Calu3 (cell line): ENCODE results near the gene SHBG. TPM values are rescaled to one million over a fixed set of nuclear protein-coding genes. Genes with fewer than 3 reads are reported as not detected.

Experiments
- BruUV-seq: library from RNA; stranded (reverse); fragments of 400-500 nt; replicated peaks from 2 replicates; lab custom pipeline; 2021; lab: Mats Ljungman, UMichigan
- CTCF ChIA-PET: fragments of 300-600 bp; sonication (Branson Sonifier 250); formaldehyde crosslinking; loops from one replicate; lab custom pipeline; 2022; ENCODE audit warnings: antibody characterized with exemption; lab: Charles Lee
- DNase-seq: peaks from one replicate; pipeline ENCODE4 v3.0.0; 2022
- H3K27ac Mint-ChIP-seq: one replicate; pipeline ENCODE4 v1.8.0; 2022; ENCODE audit warnings: mixed read lengths; ENCODE audit not compliant: unreplicated experiment
- H3K27me3 Mint-ChIP-seq: one replicate; pipeline ENCODE4 v1.8.0; 2022; ENCODE audit warnings: mixed read lengths; ENCODE audit not compliant: unreplicated experiment
- H3K36me3 Mint-ChIP-seq: one replicate; pipeline ENCODE4 v1.8.0; 2022; ENCODE audit warnings: mild to moderate bottlenecking, moderate library complexity, mixed read lengths; ENCODE audit not compliant: insufficient read depth, unreplicated experiment
- H3K4me1 Mint-ChIP-seq: one replicate; pipeline ENCODE4 v1.8.0; 2022; ENCODE audit warnings: mild to moderate bottlenecking, low read depth, mixed read lengths; ENCODE audit not compliant: unreplicated experiment
- H3K4me3 Mint-ChIP-seq: one replicate; pipeline ENCODE4 v1.8.0; 2022; ENCODE audit warnings: mild to moderate bottlenecking, low read depth, moderate library complexity, mixed read lengths; ENCODE audit not compliant: unreplicated experiment
- H3K9me3 Mint-ChIP-seq: one replicate; pipeline ENCODE4 v1.8.0; 2022; ENCODE audit warnings: low read depth, mixed read lengths; ENCODE audit not compliant: unreplicated experiment
- CTCF ChIP-seq: fragments of 200-600 bp; IDR thresholded peaks from one replicate; pipeline ENCODE4 v1.8.0; 2022; ENCODE audit warnings: antibody characterized with exemption; ENCODE audit not compliant: unreplicated experiment
- intact Hi-C: fragments of 100-400 bp; cut with micrococcal nuclease; formaldehyde crosslinking; loops from one replicate; pipeline ENCODE4 v1.10.0; 2022; ENCODE audit not compliant: unreplicated experiment
- total RNA-seq: library from RNA; stranded (reverse); gene quantifications from 2 replicates; pipeline ENCODE4 v1.2.3, GENCODE V29; 2022

Gene SHBG
- total RNA-seq, 1 experiment from 2014 or later, result not detected

DNA sequence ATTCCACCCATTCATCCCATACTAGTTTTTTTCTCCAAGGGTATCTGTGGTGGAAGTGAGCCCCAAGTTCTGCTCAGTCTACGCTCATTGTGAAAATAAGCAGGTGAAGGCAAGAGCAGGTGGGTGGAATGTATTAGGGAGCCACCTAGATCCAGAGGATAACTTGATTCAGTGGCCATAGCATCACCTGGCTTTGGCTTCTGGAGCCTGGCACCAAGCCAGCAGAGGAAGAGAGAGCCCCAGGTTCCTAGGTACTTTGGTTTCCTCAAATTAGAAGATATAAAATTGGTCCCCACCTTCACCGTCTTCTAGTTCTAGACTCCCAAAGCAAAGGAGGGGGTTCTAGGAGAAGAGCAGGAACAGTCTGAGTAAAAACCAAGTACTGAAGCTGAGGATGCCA, 19.3 kb upstream of the SHBG start:
- DNase-seq, result no peak
- Mint-ChIP-seq H3K4me3 (no peak overlapping the region), H3K27me3 (no peaks in the 10 kb centered on the region), H3K9me3 (no peaks in the 10 kb centered on the region), H3K36me3 (peaks cover 32% of the 10 kb centered on the region), H3K27ac (no peak overlapping the region), H3K4me1 (peaks cover 23% of the 10 kb centered on the region)
- TF ChIP-seq CTCF, result no peak
- intact Hi-C loops, result no loop called here
- BruUV-seq, result no TSS peak
- CTCF ChIA-PET, result no interaction called here

DNA sequence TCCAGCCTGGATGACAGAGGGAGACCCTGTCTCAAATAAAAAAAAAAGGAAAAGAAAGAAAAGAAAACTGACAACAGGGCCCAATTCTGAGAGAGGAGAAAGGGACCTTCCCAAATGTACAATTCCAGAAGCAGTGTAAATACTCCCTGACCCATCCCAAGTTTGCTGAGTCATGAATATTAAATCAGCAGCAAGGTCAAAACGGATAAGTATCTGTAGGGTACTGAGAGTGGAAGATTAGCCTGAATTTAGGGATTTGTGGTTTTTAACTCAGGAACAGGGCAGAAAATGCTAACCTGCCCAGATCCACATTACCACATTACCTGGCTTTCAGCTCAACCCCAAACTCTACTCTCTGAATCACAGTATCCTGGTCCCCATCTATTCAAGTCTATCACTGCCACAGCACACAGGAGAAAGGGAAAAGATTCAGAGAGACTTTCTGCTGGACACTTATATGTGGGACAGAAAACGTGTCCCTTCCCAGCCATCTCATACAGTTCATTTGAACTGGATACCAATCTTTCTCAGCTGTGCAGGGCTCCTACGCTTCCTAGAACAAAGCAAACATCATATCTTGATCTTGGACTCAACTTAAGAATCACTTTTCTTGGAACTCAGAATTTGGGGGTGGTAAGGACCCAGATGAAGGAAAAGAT, 18.2 kb upstream of the SHBG start:
- Mint-ChIP-seq H3K4me1 (peaks cover 23% of the 10 kb centered on the region), H3K4me3 (peak overlapping the region; percentile 78), H3K27ac (peak overlapping the region; percentile 11), H3K27me3 (no peaks in the 10 kb centered on the region), H3K36me3 (peaks cover 28% of the 10 kb centered on the region), H3K9me3 (no peaks in the 10 kb centered on the region)
- intact Hi-C loops, result no loop called here
- no peak for DNase-seq
- CTCF ChIA-PET, result no interaction called here
- BruUV-seq, result no TSS peak
- no peak for TF ChIP-seq CTCF

- H3K27ac Mint-ChIP-seq, result peak overlapping the region; percentile 11
- no TSS peak for BruUV-seq
- H3K4me1 Mint-ChIP-seq, result peaks cover 23% of the 10 kb centered on the region
- H3K4me3 Mint-ChIP-seq, result peak overlapping the region; percentile 78
- peaks cover 28% of the 10 kb centered on the region for H3K36me3 Mint-ChIP-seq
- intact Hi-C loops, result no loop called here
- CTCF ChIA-PET, result no interaction called here
- DNase-seq, result no peak
- TF ChIP-seq CTCF, result no peak
- H3K27me3 Mint-ChIP-seq, result no peaks in the 10 kb centered on the region
- no peaks in the 10 kb centered on the region for H3K9me3 Mint-ChIP-seq
Observed at GRCh38 chr17:7612294-7612640, 17.7 kb upstream of the SHBG start.

- TF ChIP-seq CTCF, result peak; percentile 3
- DNase-seq, result no peak
- Mint-ChIP-seq H3K27me3 (no peaks in the 10 kb centered on the region), H3K9me3 (no peaks in the 10 kb centered on the region), H3K27ac (peak overlapping the region; percentile 57), H3K4me1 (peaks cover 23% of the 10 kb centered on the region), H3K4me3 (peak overlapping the region; percentile 78), H3K36me3 (peaks cover 28% of the 10 kb centered on the region)
- CTCF ChIA-PET, result interaction anchor here (0.6 to 1.4 kb wide), 3 partner anchors 9 to 209 kb away, joined by 3 to 5 read pairs (median 4); partner anchors contain the start of gene CD68
- BruUV-seq, result TSS peak; percentile 39
- intact Hi-C loops, result no loop called here
Observed at GRCh38 chr17:7613769-7614424, 16.0 kb upstream of the SHBG start.
